ENCODE data around the gene PYM1. TPM values are rescaled to one million over a fixed set of nuclear protein-coding genes. Genes with fewer than 3 reads are reported as not detected.

Gene PYM1
- total and polyA plus RNA-seq, 2 of the 13 experiments (the other 11 are each of a cell fraction or from before 2014, with no cell fraction given) = 44.0 to 51.8 TPM

DNA sequence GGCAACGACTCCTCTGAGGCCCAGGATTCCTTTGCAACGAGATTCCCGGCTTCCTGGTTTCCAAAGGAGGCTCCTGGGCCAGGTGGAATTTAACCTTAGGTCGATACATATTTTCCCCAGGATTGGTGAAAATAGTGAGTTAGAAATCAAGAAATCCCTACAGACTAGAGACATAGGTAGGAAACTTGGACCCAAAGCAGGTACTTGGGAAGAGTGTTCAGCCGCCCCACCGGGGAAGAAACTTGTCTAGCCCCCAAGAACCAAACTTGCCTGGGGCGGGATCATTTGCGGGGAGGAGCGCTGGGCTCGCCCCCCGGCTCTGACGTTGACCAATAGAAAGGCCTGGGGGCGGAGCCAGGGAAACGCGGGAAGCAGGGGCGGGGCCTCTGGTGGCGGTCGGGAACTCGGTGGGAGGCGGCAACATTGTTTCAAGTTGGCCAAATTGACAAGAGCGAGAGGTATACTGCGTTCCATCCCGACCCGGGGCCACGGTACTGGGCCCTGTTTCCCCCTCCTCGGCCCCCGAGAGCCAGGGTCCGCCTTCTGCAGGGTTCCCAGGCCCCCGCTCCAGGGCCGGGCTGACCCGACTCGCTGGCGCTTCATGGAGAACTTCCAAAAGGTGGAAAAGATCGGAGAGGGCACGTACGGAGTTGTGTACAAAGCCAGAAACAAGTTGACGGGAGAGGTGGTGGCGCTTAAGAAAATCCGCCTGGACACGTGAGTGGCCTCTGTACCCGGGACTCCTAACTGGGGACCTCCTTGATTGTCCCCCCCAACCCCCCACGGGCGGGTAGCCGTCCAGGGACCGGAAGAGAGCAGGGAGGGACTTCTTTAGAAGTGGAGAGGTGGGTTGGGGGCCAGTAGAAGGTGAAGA, 39.0 kb upstream of the PYM1 start, which contains the start of gene CDK2 (continued):
- TF ChIP-seq, protein P1, sequence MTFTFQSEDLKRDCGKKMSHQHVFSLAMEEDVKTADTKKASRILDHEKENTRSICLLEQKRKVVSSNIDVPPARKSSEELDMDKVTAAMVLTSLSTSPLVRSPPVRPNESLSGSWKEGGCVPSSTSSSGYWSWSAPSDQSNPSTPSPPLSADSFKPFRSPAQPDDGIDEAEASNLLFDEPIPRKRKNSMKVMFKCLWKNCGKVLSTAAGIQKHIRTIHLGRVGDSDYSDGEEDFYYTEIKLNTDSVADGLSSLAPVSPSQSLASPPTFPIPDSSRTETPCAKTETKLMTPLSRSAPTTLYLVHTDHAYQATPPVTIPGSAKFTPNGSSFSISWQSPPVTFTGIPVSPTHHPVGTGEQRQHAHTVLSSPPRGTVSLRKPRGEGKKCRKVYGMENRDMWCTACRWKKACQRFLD (CRISPR knock-in tag; IDR thresholded peaks at IDR 0.05; ENCODE audit: borderline replicate concordance) = peak; percentile 28; the same call in 1 of the 2 replicates
- TF ChIP-seq HDAC6 (IDR thresholded peaks at IDR 0.05; ENCODE audit: low read depth, low read length) (no peak), SOX5 (CRISPR knock-in tag; IDR thresholded peaks at IDR 0.05; ENCODE audit: borderline replicate concordance) (no peak; the same call in 1 of the 2 replicates), RNF2 (conservative IDR thresholded peaks at IDR 0.05; ENCODE audit: low read depth) (no peak), ZNF34 (CRISPR knock-in tag; IDR thresholded peaks at IDR 0.05; ENCODE audit: borderline replicate concordance) (0 out of 2 replicates have a peak, but pooled peaks have one; percentile 54), MAFK (conservative IDR thresholded peaks at IDR 0.05 in 1 of 2, IDR thresholded peaks at IDR 0.05 in 1 of 2; ENCODE audit: low read length in 2 of 2) (no peak), ZNF263 (CRISPR knock-in tag; IDR thresholded peaks at IDR 0.05) (no peak), ZSCAN22 (CRISPR knock-in tag; IDR thresholded peaks at IDR 0.05) (no peak), LCORL (IDR thresholded peaks at IDR 0.05) (no peak), LCORL (CRISPR knock-in tag; IDR thresholded peaks at IDR 0.05) (no peak), TAF1 (CRISPR knock-in tag; IDR thresholded peaks at IDR 0.05) (peak; percentile 65; the same call in 1 of the 2 replicates), FIP1L1 (IDR thresholded peaks at IDR 0.05; ENCODE audit: borderline replicate concordance, insufficient read depth, low read depth, low read length) (no peak), ZNF552 (CRISPR knock-in tag; IDR thresholded peaks at IDR 0.05; ENCODE audit: borderline replicate concordance) (no peak), ZNF335 (CRISPR knock-in tag; IDR thresholded peaks at IDR 0.05) (no peak), RELA (CRISPR knock-in tag; IDR thresholded peaks at IDR 0.05) (no peak), NPAS2 (CRISPR knock-in tag; IDR thresholded peaks at IDR 0.05; ENCODE audit: borderline replicate concordance) (no peak), KLF13 (CRISPR knock-in tag; IDR thresholded peaks at IDR 0.05) (no peak), ZNF572 (CRISPR knock-in tag; IDR thresholded peaks at IDR 0.05) (no peak), ATRX (CRISPR knock-in tag; IDR thresholded peaks at IDR 0.05; ENCODE audit: borderline replicate concordance) (no peak), RBM39 (IDR thresholded peaks at IDR 0.05; ENCODE audit: low read depth, low read length, poor library complexity, severe bottlenecking) (no peak), TGIF2 (CRISPR knock-in tag; IDR thresholded peaks at IDR 0.05) (no peak; the same call in 1 of the 2 replicates), ZFP90 (CRISPR knock-in tag; IDR thresholded peaks at IDR 0.05; ENCODE audit: borderline replicate concordance) (no peak), TOPORS (CRISPR knock-in tag; IDR thresholded peaks at IDR 0.05) (no peak)
- TF ChIP-seq, protein P2, sequence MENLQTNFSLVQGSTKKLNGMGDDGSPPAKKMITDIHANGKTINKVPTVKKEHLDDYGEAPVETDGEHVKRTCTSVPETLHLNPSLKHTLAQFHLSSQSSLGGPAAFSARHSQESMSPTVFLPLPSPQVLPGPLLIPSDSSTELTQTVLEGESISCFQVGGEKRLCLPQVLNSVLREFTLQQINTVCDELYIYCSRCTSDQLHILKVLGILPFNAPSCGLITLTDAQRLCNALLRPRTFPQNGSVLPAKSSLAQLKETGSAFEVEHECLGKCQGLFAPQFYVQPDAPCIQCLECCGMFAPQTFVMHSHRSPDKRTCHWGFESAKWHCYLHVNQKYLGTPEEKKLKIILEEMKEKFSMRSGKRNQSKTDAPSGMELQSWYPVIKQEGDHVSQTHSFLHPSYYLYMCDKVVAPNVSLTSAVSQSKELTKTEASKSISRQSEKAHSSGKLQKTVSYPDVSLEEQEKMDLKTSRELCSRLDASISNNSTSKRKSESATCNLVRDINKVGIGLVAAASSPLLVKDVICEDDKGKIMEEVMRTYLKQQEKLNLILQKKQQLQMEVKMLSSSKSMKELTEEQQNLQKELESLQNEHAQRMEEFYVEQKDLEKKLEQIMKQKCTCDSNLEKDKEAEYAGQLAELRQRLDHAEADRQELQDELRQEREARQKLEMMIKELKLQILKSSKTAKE (CRISPR knock-in tag; IDR thresholded peaks at IDR 0.05; ENCODE audit: borderline replicate concordance) = no peak

Data from HepG2 (cell line).